HG03066 (cell line): Measurements from ENCODE around the gene TMCC1.
A peak's percentile ranks its signal among the peaks of the same experiment; 100 is the strongest.
"Not testable (repeated sequence)": the region's sequence is repeated elsewhere in the genome, so short reads cannot be mapped to it uniquely, and the experiment has no call there.

Experiments used
- ATAC-seq: cut with Tn5 transposase; IDR thresholded peaks from one replicate; pipeline ENCODE4 v1.9.1; 2021; ENCODE audit warnings: low read depth; ENCODE audit not compliant: unreplicated experiment

TMCC1 gene

DNA sequence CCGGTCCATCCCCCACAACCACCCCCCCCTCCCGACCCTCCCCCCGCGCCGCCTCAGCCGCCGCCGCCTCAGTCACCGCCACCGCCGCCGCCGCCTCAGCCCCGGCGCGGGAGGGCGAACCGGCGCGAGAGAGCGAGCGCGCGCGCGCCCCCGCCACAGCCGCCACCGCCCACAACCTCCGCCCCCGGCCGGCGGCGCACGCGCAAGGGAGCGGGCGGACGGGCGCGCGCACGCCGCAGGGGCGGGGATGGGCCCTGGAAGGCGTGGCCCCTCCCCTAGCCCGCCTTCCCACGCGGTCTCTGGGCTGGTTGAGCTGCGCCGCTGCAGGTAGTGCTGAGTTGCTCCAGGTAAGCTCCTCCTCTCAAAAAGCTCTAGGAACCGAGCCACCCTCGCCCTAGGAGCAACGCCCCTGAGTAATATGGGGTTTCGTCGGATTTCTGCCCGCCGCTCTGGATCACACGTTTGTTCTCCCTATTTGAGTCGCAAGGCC lies at the start of gene TMCC1:
TMCC1 (minus strand) TSS at position 131 of the 490 bp plus-strand sequence.
- peak; percentile 80 for ATAC-seq

DNA sequence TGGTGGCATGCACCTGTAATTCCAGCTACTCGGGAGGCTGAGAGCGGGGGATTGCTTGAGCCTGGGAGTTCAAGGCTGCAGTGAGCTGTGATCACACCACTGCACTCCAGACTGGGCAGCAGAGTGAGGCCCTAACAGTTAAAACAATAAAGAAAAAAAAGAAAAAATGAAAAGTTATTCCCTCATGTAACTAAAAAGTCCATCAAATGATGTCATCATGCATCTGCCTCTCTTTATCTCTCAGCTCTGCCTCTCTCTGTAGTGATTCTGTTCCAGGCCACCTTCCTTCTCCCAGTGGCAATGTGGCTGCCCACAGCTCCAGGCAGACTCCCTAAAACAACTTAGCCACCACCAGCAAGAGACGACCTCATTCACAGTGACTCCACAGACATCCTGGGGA lies 49.5 kb upstream of the TMCC1 start:
- no peak for ATAC-seq

DNA sequence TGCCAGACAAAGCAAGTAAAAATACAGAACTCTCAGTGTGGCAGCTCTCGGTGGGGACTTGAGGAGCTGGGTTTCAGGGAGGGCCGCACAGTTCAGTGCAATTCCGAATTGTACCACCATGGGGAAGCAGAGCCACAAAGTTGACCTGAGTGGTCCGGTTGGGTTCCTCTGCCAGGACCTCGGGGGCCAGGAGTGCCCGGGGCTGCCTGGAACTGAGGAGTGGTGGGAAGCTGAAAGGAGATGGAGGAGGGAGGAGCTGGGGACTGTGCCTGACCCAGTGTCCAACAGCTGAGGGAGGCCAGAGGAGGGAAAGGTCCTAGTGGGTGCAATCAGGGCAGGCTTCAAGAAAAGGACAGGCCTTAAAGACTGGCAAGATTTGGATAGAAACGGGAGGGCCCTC lies 48.8 kb upstream of the TMCC1 start:
- no peak for ATAC-seq

DNA sequence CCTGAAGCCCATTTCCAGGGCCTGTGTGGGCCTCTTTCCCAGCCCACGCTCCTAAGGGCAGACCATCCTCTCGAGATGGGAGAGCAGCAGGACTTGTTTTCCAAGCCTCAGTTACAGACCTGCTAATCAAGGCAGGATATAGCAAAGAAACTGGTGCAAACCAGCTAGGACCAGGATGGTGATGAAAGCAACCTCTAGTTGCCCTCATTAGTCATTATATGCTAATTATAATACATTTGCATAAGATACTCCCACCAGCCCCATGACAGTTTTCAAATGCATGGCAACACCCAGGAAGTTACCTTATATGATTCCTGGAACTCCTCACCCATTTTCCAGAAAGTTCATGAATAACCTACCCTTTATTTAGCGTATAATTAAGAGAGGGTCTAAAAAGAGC lies 46.6 kb upstream of the TMCC1 start:
- no peak for ATAC-seq

DNA sequence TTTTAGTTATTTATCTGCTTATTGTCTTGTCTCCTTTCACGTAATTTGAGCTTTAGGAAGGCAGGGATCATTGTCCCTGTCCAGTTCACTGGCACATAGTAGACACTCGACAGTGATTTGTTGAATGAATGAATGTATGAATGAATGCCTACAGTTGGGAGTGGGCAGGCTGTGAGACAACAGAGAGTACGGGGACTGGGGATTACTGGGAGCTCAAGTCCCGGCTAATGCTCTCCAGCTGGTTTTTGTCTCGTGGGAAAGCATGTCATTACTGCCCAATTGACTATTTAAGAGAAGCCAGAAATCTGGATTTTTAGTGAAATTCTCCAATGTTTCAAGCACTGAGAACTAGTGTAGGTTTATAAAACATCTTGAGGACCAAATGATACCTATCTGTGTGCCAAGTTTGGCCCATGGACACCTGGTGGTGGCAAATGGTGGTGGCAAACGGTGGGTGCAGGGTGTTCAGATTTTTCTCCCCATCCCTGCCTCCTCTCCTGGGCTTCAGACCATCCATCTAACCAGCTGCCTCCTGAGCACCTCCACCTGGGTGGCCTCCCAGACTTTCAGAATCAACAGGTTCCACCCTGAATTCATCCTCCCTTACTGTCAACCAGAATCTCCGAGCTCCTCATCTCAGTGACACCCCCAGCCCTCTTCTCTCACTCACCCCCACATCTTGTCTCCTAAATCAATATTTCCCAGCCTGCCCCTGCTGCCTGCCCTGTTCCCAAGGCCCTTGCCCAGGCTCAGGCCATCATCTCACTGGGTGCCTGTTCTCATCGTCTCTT lies 44.8 kb upstream of the TMCC1 start:
- ATAC-seq = no peak

DNA sequence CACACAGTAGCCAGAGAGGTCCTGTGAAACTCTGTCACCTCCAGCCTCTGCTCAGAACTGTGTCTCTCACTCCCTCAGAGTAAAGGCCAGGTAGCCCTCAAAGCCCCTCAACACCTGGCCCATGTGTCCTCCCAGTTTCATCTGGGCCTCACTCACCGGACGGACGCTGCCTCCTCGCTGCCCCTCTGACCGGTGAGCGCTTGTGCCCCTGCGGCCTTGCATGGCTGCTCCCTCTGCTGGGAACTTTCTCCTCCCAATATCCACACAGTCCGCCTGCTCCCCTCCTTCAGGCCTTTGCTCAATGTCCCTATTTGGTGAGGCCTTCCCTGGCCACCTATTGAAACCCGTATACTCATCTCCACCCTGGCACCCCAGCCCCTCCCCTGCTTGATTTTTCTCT lies 44.2 kb upstream of the TMCC1 start:
- no peak for ATAC-seq

DNA sequence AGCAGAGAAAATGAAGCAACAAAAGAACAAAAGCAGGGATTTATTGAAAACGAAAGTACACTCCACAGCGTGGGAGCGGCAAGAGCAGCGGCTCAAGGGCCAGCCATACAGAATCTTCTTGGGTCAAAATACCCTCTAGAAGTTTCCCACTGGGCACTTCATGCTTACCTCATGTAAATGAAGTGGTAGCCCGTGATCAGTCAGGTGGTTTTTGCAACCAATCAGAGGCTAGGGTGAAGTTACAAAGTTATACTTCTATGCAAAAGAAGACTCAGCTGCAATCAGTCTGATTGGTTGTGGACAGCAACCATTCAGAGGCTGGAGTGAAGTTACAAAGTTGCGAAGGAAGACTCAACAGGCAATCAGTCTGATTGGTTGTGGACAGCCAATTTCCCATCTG lies 43.2 kb upstream of the TMCC1 start:
- no peak for ATAC-seq

DNA sequence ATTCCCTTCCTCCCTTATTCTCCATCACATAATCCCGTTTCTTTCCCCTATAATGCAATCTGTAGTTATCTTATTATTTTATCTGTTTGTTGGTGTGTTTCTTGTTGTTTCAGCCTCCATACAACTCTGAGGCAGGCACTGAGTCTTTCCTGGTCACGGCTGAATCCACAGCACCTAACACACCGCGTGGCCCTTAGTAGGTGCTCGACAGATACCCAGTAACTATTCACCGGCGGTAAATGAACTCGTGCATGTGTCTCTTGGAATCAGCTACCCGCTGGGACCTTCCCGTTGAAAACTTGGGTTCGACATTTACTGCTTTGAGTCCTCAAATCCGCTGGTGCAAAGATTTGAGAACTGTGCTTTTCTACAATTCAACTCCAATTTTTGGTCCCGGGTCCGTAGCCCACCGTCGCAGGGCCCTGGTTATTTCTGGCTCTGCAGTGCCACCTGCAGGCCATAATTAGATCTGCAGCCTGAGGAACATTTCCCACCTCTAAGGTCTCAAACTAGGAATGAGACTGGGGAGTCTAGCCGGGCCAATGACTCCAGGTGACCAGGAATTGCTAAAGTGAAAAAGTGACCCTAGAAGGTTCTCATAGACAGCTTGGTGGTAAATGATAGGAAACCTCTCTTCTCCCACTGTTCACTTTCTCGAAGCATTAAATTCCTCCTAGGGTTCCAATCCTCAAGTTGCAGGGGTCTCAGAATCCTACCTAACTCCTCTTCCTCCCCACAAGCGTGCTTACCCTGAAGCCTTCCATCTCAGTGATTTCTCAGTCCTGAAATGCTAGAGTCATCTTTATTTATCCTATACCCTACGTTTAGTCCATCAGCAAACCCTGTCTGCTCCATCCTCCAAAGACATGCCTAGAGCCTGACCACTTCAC lies 41.0 kb upstream of the TMCC1 start:
- no peak for ATAC-seq

DNA sequence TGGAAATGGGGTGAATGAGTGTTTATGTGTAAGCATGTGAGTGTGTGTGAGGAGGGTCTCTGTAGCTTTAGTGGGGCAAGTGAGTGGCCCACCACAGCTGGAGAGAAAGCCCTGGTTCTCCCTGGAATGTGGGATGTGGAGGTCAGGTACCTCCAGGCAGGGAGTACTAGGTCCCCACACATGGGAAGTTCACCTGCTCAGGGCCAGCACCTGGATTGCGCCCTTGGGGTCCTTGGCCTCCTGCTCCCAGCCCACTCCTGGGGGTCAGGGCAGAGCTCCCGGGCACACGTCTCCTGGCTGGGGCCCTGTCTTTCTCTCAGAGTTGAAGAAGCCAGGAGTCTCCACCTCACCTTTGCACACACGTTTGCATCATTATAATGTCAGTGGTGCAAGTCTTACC lies 40.0 kb upstream of the TMCC1 start:
- ATAC-seq = no peak

DNA sequence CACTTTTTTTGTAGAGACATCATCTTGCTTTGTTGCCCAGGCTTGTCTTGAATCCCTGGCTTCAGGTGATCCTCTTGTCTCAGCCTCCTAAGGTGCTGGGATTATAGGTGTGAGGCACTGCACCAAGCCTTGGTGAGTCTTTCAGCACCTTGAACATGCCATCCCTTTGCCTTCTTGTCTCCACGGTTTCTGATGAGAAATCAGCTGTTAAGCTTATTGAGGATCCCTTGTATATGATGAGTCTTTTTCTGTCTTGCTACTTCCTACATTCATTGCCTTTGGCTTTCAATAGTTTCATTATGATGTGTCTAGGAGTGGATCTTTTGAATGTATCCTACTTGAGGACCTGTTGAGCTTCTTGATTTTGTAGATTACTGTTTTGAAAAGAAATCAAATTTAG lies 35.9 kb upstream of the TMCC1 start:
- no peak for ATAC-seq

DNA sequence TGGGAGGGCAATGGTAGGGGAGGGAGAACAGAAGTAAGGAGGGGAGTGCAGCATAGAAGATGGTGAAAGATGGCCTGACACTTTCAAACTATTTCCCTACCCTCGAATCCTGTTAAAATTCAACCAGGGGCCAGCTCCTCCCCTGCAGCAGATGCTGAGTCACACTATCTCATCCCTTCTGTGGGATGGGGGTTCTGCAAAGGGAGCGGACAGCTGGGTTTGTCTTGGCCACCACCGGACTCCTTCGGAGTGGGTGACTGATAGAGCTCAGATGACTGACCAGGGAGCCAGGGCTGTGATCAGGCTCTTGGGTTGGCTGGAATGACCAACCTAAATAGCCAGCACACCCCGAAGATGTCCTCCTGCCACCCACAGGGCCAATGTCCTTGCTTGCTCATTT lies 33.6 kb upstream of the TMCC1 start:
- ATAC-seq = no peak

DNA sequence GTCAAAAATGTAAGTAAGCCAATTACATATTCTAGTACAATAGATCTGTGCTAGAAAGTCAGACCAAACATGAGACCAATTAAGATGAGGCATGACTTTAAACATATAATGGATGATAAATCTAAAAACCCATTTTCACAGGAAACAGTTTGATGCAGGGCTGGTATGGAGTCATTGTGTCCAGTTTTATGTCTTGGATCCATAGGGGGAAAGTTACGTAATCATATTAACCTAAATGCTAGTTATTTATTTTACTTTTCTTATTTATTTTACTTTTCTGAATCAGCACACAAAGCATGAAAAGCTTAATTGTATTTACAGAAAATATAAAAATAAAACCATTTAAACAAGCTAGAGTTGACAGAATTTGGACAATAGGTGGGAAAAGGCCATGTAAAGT lies 26.3 kb upstream of the TMCC1 start:
- ATAC-seq = no peak

DNA sequence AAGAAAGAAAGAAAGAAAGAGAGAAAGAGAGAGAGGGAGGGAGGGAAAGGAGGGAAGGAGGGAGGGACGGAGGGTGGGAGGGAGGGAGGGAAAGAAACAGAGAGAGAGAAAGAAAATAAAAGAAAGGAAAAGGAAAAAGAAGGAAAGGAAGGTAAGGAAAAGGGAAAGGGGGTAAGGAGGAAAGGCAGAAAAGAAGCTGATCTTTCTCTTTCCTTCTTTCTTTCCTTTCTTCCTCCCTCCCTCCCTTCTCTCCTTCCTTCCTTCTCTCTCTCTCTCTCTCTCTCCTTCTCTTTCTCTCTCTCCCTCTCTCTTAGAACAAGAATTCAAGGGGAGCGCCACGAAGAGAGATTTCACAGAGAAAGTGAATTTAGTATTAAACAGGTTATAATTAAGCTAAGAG lies 25.8 kb upstream of the TMCC1 start:
- no peak for ATAC-seq

DNA sequence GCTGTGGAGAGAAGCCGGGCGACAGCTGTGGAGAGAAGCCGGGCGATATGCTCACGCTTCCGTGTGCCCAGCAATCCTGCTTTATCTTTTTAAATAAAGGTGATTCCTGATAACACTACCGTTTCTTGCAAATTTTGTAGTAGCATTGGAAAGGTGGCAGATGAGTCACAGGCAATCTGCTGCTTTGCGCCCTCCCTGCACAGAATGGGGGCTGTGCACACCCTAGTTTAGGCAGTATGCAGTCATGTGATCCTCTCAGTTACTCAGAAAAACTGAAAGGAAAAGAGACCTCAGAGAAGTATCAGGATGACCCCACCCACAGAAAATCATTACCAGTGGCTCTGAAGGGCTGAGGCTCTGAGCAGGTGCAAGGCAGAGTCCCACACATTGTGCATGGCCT lies 24.9 kb upstream of the TMCC1 start:
- no peak for ATAC-seq

DNA sequence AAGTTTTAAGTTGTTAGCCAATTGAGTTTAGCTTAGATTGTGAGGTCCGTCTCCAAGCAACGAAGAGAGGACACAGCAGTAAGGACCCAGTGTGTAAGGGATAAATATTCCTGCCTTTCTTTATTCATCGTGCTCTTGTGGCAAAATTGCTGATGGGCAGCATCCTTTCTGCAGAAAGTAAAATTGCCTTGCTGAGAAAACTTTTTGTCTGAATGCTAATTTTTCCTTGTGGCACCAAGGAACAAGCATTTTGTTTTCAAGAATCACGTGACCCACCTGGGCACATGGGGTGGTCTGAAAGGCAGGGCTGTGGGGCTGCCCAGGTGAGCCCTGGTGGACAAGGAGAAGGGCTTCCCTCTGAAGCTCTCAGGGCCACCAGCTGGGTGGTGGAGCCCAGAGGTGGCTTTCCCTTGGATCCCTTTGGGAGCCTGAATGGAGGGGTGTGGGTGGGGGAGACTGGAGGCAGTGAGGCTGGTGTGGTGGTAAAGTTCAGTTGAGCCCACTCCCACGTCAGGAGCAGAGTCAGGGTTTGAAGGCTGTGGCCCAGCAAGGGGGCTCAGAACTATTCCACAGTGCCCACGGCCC lies 24.0 kb upstream of the TMCC1 start:
- no peak for ATAC-seq

DNA sequence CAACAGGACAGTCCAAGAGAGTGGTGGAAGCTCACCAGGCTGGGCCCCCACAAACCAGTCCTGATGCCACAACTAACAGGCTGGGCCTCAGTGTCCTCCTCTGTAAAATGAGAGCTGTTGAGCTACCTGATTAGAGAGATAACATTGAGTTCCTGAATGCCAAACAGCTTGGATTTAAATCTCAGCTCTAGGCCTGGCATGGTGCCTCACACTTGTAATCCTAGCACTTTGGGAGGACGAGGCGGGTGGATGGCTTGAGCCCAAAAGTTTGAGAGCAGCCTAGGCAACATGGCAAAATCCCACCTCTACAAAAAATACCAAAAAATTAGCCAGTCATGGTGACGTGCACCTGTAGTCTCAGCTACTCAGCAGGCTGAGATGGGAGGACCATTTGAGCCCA lies 20.1 kb upstream of the TMCC1 start:
- no peak for ATAC-seq

DNA sequence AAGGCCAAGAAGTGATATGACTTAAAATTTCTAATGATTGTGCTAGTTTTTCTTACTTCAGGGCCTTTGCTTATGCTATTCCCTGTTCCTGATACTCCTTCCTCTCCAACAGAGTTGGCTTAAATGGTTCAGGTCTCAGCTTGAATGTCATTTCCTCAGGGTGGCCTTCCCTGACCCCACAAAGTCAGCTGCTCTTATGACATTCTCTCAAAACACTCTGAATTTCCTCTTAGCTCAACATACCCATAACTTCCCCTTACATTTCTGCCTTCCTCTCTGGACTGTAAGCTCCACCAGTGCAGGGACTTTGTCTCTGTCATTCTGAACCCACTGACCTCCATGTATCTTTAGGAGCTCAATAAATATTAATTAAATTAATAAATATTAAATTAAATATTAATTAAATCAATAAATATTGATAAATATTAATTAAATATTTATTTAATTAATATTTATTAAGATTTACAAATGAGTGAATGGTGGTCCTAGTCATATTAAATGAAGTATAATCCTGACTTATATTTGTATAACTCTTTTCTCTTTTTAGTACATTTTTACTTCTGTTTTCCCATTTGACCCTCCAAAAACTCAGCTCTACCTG lies 17.9 kb upstream of the TMCC1 start:
- no peak for ATAC-seq

DNA sequence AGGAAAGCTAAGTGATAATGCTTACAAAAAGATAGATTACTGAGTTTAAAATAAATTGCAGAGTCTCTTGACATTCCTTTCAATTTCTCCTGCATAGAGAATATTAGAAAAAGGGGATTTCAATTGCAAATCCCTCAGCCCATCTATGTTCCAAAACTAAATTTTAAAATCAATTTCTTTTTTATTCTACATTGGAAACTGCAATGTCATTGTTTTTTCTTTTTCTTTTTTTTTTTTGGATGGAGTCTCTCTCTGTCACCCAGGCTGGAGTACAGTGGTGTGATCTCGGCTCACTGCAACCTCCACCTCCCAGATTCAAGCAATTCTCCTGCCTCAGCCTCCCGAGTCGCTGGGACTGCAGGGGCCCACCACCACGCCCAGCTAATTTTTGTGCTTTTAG lies 15.7 kb upstream of the TMCC1 start:
- ATAC-seq = not testable (repeated sequence)

DNA sequence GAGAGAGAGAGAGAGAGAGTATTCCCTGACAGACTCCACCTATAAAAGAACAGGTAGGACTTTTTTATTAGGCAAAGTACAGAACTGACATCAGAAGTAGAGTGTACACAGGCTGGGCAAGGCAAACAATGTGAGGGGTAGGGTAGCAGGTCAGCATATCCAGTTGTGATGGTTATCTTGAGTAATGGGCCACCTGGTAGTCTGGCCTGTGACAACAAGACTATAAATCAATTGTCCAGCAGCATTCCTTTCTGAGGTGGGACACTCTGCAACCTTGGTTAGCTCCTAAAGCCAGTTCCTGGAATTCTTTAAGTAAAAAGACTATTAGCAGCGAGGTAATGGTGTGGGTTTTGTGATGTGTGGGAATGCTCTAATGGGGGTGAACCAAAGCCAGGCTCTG lies 14.9 kb upstream of the TMCC1 start:
- no peak for ATAC-seq

DNA sequence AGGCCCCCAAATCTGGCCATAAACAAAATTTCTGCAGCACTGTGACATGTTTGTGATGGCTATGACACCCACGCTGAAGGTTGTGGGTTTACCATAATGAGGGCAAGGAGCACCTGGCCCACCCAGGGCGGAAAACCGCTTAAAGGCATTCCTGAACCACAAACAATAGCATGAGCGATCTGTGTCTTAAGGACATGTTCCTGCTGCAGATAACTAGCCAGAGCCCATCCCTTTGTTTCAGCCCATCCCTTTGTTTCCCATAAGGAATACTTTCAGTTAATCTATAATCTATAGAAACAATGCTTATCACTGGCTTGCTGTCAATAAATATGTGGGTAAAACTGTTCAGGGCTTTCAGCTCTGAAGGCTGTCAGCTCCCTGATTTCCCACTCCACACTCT lies 7.8 kb upstream of the TMCC1 start:
- not testable (repeated sequence) for ATAC-seq

DNA sequence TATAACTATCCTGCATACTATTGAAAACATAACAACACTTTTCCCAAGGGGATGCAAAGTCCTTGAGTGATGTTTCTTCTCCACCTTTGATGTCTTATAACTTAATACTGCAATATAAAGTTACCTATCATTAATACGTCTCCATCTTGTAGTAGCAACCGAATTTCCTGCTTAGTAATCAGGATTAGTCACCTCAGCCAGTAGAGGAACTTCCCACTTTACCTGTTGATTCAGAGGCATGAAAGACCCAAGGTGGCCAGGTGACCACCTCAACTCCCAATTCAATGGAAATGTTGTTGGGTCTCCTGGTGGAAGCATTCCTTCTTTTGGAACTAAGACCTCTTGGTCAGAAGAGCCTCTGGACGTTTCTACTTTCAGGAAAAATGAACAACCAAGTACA lies 3.5 kb upstream of the TMCC1 start:
- ATAC-seq = no peak
